GM12875 (cell line): ENCODE results near the gene MRPL45.

ENCODE experiments used
- H3K4me3 ChIP-seq: one replicate; pipeline ENCODE4 v1.5.1; 2011; ENCODE audit warnings: low read depth, low read length, control low read depth
- TF ChIP-seq, protein P1 (sequence below): IDR thresholded peaks from 2 replicates; pipeline ENCODE4 v1.5.1; 2011; ENCODE audit warnings: low read depth, mild to moderate bottlenecking, control low read depth, inconsistent platforms, low read length, moderate library complexity, borderline replicate concordance; ENCODE audit not compliant: insufficient read depth

Gene MRPL45

DNA sequence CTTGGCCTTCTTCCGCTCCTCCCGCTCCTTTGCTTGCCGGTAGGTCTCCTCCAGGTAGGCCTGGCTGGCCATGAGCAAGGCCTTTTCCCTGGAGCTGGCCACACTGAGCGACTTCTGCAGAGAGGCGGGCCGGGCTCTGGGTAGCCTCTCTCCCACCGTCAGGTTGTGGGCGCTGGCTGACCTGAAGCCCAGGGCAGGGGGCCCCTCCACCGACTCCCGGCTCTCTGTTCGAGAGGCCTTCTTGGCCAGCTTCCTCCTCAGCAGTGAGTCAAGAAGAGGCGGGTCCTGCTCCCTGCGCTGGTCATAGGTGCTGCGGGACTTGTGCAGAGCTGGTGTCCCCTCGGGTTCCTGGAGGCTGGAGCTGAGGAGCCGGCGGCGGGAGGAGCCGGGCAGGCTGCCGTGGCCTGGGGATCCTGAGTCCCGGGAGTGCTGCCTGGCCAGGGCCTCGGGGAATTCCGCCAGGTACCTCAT is 34.0 kb downstream of the MRPL45 start:
- TF ChIP-seq, protein P1, sequence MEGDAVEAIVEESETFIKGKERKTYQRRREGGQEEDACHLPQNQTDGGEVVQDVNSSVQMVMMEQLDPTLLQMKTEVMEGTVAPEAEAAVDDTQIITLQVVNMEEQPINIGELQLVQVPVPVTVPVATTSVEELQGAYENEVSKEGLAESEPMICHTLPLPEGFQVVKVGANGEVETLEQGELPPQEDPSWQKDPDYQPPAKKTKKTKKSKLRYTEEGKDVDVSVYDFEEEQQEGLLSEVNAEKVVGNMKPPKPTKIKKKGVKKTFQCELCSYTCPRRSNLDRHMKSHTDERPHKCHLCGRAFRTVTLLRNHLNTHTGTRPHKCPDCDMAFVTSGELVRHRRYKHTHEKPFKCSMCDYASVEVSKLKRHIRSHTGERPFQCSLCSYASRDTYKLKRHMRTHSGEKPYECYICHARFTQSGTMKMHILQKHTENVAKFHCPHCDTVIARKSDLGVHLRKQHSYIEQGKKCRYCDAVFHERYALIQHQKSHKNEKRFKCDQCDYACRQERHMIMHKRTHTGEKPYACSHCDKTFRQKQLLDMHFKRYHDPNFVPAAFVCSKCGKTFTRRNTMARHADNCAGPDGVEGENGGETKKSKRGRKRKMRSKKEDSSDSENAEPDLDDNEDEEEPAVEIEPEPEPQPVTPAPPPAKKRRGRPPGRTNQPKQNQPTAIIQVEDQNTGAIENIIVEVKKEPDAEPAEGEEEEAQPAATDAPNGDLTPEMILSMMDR = no peak
- no peak overlapping the region for H3K4me3 ChIP-seq

DNA sequence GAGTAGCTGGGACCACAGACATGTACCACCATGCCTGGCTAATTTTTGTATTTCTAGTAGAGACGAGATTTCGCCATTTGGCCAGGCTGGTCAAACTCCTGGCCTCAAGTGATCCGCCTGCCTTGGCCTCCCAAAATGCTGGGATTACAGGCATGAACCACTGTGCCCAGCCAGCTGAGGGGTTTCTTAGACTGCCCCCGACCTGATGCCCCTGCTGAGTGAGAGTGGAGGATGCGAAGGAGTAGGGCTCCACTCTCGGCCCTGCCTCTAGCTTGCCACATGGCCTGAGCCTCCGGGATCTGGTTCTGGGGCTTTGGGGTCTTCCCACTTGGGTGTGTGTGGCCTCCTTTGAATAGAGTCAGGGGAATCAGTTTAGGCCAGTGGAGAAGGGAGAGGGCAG is 35.8 kb downstream of the MRPL45 start:
- no peak overlapping the region for H3K4me3 ChIP-seq
- TF ChIP-seq, protein P1 = no peak

DNA sequence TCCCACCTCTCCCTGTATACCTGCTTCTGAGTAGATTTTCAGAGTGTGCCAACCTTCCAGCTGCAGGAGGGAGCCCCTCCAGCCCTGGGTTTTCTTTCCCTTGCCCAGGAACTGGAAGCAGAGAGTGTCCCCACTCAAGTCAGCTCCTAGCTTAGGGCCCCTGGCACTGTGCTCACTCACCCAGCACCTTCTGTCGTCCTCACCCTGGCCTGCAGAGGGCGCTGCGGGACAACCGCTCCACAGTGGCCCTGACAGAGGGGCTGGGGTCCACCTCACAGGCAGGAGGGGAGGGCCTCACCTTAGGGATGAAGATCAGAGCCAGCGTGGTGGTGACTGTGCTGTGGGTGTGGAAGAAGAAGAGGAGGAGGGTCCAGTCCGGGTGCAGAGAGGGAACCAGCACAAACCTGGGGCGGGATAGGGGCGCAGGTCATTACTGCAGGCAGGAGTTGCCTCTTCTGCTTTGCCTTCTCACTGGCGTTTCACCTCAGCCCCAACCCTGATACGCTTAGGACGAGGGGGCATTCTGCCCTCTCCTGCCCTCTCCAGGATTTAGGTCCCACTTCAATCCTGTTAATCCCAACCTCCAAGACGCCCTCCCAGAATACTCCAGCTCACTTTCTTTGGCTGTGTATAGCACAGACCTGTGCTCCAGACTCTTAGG is 36.8 kb downstream of the MRPL45 start:
- no peak overlapping the region for H3K4me3 ChIP-seq
- TF ChIP-seq, protein P1 = peak; percentile 71

DNA sequence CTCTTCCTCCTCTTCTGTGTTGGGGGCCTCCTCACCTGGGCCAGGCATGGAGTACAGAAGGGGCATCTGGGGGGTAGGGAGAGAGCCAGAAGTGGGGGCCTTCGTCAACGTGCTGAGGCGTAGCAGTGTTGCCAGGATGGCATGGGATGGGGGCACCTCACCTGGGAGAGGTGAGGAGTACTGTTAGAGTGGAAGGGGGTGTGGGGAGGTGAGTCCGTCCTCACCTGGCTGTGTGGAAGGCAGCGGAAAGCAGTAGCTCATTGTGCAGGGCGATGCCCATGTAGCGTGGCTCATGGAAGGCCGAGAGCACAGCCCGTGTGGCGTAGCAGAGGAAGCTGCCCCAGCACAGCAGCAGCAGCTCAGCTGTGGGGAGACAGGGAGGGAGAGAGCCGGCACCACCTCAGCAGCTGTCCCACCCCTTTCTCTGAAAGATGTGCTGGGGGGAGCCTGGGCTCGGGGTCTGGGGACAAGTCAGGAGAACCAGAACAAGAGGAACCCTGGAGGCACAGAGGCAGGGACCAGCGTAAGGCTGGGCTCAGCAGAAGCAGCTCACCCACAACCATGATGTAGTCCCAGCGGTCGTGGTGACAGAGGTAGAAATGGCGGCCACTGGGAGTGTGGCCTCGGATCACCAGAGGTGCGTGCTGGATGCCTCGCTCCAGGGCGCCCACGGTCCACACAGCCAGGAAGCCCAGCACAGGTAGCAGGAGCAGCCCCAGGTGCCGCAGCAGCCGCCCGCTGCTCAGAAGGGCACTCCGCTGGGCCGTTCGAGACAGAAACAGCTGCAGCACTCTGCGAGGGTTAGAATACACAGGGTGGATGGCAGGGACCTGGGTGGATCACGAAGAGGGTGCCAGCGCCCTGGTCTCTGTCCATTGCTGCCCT is 37.8 kb downstream of the MRPL45 start:
- no peak overlapping the region for H3K4me3 ChIP-seq
- TF ChIP-seq, protein P1 = no peak

DNA sequence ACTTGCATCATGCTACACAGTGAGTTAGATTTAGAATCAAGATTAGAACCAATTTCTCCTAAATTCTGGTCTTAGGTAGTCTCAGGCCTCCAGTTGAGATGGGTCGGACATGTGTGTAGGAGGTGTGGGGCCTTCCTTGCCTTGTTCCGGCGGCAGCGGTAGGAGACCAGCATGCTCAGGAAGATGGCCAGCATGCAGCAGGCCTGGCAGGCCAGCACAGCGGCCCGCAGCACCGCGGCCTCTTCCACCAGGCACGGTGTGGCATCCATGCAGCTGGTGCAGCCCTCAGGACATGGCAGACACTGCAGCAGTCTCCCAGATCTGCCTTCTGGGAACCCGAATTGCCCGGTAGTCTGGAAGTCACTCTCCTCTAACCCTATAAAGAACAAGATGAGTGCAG is 39.9 kb downstream of the MRPL45 start:
- H3K4me3 ChIP-seq = no peak overlapping the region
- TF ChIP-seq, protein P1 = no peak

DNA sequence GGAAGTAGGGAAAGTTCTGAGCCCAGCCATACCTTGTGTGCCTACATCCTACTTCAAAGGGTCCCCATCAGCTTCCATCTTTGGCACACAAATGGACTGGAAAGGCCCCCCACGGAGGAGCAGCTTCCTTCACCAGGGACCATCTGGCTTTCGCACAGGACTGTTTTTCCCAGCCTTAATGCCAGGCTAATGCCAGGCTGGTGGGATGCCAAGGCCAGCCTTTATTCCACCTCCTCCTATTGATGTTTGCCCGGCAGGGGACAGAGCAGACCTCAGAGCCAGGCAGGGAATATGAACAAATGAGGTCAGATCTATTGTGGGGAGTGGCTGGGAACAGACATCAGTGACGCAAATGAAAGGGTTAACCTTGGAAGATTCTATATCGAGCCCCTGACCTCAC is 41.1 kb downstream of the MRPL45 start:
- no peak overlapping the region for H3K4me3 ChIP-seq
- TF ChIP-seq, protein P1 = no peak
